Endothelial cell of umbilical vein (primary cell): ENCODE results near the gene MIX23.

ENCODE experiments used
- EZH2 ChIP-seq: IDR thresholded peaks from 2 replicates; pipeline ENCODE4 v1.6.1; 2012; ENCODE audit warnings: borderline replicate concordance, low read depth, mild to moderate bottlenecking, moderate library complexity, low read length, inconsistent platforms; ENCODE audit not compliant: severe bottlenecking
- GATA2 ChIP-seq: IDR thresholded peaks from 2 replicates; pipeline ENCODE4 v1.7.0; 2011; ENCODE audit warnings: low read depth, mild to moderate bottlenecking, moderate library complexity, mixed read lengths, low read length; ENCODE audit not compliant: insufficient read length, insufficient read depth
- POLR2A ChIP-seq: IDR thresholded peaks from 2 replicates; pipeline ENCODE4 v1.6.1; 2012; ENCODE audit warnings: low read depth, mild to moderate bottlenecking, control low read depth, low read length
- TF ChIP-seq, protein P1 (sequence below), 2 donors: IDR thresholded peaks; 1 replicate in 1 of 2; 2 replicates in 1 of 2; pipeline ENCODE4 v1.5.1; 2011; ENCODE audit warnings: low read length in 2 of 2, mild to moderate bottlenecking in 2 of 2, moderate library complexity in 2 of 2, control low read depth in 1 of 2, inconsistent platforms in 1 of 2, low read depth in 1 of 2; ENCODE audit not compliant: insufficient read depth in 1 of 2; ENCODE audit errors: extremely low read depth in 1 of 2
- TF ChIP-seq, protein P2 (sequence below): IDR thresholded peaks from 2 replicates; pipeline ENCODE4 v1.6.1; 2011; ENCODE audit not compliant: insufficient read depth, insufficient read length

DNA sequence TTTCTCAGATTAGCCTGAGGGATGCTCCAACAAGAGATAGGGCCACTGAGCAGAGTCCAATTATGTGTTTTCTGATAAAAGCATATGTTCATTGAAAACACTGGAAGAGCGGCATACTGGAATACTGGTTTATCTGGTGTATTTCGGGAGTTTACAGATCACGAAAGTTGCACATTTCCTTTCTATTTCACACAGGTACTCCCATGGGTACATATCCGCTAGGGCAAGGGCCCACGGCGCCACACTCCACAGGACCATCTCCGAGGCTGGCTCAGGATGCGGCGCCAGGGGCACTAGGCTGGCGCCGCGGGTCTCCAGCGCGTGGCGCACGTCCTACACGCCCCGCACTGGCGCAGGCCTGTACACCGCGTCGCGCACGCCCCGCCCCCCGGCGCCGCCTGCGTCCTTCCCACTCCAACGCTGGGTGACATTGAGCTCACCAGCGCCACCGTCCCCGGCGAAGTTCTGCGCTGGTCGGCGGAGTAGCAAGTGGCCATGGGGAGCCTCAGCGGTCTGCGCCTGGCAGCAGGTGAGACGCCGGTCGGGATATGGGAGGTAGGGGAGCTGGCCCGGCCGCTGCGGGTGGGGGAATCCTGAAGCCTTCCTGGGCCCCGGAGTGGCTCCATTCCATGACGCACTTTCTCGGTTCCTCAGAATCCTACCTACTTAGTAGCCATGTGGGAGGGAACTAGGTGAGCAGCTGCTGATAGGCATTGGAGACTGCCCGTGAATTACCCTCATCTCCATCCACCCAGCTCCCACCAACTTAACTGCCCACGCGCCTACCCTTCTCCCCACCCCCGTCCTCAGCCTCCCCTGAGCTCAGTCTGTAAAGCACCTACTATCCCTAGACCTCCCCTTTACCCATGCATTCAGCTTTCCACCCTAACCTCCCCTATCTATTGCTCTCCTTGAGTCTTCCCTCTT lies 1.0 kb upstream of the MIX23 start, which contains the start of gene FAM162A:
- TF ChIP-seq, protein P1, sequence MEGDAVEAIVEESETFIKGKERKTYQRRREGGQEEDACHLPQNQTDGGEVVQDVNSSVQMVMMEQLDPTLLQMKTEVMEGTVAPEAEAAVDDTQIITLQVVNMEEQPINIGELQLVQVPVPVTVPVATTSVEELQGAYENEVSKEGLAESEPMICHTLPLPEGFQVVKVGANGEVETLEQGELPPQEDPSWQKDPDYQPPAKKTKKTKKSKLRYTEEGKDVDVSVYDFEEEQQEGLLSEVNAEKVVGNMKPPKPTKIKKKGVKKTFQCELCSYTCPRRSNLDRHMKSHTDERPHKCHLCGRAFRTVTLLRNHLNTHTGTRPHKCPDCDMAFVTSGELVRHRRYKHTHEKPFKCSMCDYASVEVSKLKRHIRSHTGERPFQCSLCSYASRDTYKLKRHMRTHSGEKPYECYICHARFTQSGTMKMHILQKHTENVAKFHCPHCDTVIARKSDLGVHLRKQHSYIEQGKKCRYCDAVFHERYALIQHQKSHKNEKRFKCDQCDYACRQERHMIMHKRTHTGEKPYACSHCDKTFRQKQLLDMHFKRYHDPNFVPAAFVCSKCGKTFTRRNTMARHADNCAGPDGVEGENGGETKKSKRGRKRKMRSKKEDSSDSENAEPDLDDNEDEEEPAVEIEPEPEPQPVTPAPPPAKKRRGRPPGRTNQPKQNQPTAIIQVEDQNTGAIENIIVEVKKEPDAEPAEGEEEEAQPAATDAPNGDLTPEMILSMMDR (IDR thresholded peaks at IDR 0.05; ENCODE audit: extremely low read depth in 1 of 2, insufficient read depth in 1 of 2, low read depth in 1 of 2, low read length in 2 of 2) = peak; percentile 53 to 69
- peak; percentile 86 for TF ChIP-seq POLR2A
- TF ChIP-seq GATA2 = no peak
- no peak for TF ChIP-seq EZH2
- TF ChIP-seq, protein P2, sequence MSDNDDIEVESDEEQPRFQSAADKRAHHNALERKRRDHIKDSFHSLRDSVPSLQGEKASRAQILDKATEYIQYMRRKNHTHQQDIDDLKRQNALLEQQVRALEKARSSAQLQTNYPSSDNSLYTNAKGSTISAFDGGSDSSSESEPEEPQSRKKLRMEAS = peak; percentile 74
